Esophagus muscularis mucosa (tissue), 3 donors: ENCODE results near the gene C1QTNF9B.

Experiments
- CTCF ChIP-seq, 3 experiments: fragments of 200-600 bp in 2 of 3; fragments of 450-650 bp in 1 of 3; sonication (generic) in 2 of 3; IDR thresholded peaks; one replicate each; pipeline ENCODE4 v1.5.1; 2017 to 2019; ENCODE audit warnings: antibody characterized with exemption in 3 of 3, mild to moderate bottlenecking in 2 of 3, moderate library complexity in 1 of 3
- POLR2A ChIP-seq: fragments of 450-650 bp; IDR thresholded peaks from one replicate; pipeline ENCODE4 v1.6.1; 2017; ENCODE audit warnings: antibody characterized with exemption, moderate library complexity, mild to moderate bottlenecking, low read depth
- POLR2AphosphoS5 ChIP-seq, 2 donors: sonication (generic); formaldehyde crosslinking; IDR thresholded peaks; one replicate each; pipeline ENCODE4 v1.6.1; 2017; ENCODE audit warnings: antibody characterized with exemption in 2 of 2

- TF ChIP-seq CTCF (IDR thresholded peaks at IDR 0.05) (no peak), POLR2A (no peak), POLR2AphosphoS5 (IDR thresholded peaks at IDR 0.05) (no peak)
Measured at GRCh38 chr13:23868521-23868920, 28.8 kb downstream of the C1QTNF9B start.
